Astrocyte of the spinal cord (primary cell): ENCODE data around the gene LRP5.
"Not testable (repeated sequence)": the region's sequence is repeated elsewhere in the genome, so short reads cannot be mapped to it uniquely, and the experiment has no call there.

Experiments used
- DNase-seq: peaks from one replicate; pipeline ENCODE4 v3.0.0; 2011; ENCODE audit warnings: low read depth, low spot score
- H3K4me3 ChIP-seq: 2 replicates; pipeline ENCODE4 v1.5.1; 2011; ENCODE audit warnings: low read depth, mild to moderate bottlenecking, low read length, moderate library complexity
- in situ Hi-C: cut with HindIII; loops from 2 replicates; pipeline ENCODE4 v1.10.0; 2017; ENCODE audit warnings: low sequenced_read_pairs
- TF ChIP-seq, protein P1 (sequence below): IDR thresholded peaks from 2 replicates; pipeline ENCODE4 v1.5.1; 2012; ENCODE audit warnings: low read depth, mild to moderate bottlenecking, low read length, inconsistent platforms

The LRP5 gene

DNA sequence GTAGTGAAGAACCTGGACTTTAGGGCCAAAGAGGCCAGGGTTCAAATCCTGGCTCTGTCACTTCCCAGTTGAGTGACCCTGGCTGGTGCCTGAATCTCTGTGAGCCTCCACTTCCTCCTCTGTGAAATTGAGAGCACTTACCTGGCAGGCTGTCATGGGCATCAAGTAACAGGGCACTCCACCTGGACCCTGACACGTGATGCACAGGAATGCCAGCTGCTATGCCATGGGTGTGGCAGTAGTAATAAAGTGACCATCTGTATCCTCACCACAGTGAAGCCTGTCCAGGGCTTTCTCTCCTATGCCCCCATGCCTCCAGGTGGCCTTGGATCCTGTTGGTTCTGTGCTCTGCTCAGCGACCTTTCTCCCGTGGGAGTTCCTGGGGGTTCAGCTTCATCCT, 118.4 kb downstream of the LRP5 start:
- no peak for DNase-seq
- H3K4me3 ChIP-seq, result no peak overlapping the region
- TF ChIP-seq, protein P1, sequence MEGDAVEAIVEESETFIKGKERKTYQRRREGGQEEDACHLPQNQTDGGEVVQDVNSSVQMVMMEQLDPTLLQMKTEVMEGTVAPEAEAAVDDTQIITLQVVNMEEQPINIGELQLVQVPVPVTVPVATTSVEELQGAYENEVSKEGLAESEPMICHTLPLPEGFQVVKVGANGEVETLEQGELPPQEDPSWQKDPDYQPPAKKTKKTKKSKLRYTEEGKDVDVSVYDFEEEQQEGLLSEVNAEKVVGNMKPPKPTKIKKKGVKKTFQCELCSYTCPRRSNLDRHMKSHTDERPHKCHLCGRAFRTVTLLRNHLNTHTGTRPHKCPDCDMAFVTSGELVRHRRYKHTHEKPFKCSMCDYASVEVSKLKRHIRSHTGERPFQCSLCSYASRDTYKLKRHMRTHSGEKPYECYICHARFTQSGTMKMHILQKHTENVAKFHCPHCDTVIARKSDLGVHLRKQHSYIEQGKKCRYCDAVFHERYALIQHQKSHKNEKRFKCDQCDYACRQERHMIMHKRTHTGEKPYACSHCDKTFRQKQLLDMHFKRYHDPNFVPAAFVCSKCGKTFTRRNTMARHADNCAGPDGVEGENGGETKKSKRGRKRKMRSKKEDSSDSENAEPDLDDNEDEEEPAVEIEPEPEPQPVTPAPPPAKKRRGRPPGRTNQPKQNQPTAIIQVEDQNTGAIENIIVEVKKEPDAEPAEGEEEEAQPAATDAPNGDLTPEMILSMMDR, result no peak
- in situ Hi-C loops, result no loop called here

DNA sequence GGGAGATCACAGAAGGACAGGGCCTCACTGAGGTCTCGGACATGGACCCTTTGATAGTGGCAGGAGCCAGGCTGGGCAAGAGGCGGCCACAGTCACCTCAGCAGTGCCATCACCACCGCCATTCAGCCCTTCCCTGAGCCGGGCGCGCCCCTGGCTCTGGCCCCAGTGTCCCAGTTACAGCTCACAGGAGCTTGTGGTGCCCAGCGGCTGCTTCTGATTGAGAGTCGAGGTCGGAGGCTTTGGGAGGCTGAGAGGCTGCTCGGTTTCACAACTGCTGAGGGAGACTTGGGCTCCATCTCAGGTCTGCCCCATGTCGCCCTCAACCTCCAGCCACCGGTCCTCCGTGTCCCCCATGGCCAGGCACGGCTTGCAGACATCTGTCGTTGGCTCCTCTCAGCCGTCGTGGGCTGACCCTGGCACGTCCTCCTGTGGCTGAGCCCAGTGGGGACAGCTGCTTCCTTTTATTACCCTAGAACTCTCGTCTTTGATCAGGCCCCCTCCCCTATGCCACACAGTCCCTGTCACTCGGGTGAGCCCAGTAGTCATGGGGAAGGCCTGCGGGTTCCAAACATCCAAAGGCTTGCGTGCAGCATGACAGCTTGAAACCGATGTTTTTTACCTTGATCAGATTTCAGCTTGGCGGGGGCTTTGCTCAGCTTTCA, 119.7 kb downstream of the LRP5 start:
- DNase-seq, result no peak
- TF ChIP-seq, protein P1, result no peak
- H3K4me3 ChIP-seq, result no peak overlapping the region
- in situ Hi-C loops, result no loop called here

DNA sequence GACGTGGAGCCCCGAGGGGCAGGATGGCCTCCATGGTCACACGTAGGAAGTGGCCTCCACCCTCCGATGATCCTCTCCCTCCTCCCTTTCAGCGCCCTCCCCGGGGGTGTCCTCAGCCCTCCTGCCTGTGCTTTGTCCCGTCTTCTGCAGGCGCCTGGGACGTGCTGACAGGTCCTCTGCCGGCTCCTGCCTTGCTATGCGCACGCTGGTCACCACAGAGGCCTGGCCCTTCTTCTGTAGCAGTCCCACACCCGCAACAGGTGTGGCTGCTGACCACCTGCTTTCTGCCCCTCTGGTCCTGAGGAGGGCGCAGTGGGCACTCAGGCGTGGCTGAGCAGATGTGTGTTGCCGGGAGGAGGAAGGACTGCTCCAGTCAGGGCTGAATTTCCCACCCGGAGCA, 120.5 kb downstream of the LRP5 start:
- H3K4me3 ChIP-seq, result no peak overlapping the region
- in situ Hi-C loops, result no loop called here
- DNase-seq, result no peak
- TF ChIP-seq, protein P1, result no peak

- TF ChIP-seq, protein P1, result no peak
- in situ Hi-C loops, result no loop called here
- no peak overlapping the region for H3K4me3 ChIP-seq
These were observed 121.2 kb downstream of the LRP5 start for GRCh38 chr11:68433541-68433940.

GRCh38 chr11:68434159-68434558, 121.8 kb downstream of the LRP5 start:
- in situ Hi-C loops, H3K4me3 ChIP-seq, DNase-seq: not testable (repeated sequence)

More at GRCh38 chr11:68433541-68433940, 121.2 kb downstream of the LRP5 start:
- DNase-seq, result no peak

- H3K4me3 ChIP-seq, result no peak overlapping the region
- TF ChIP-seq, protein P1, result no peak
- in situ Hi-C loops, result no loop called here
- no peak for DNase-seq
These were observed 123.9 kb downstream of the LRP5 start for GRCh38 chr11:68436162-68436888.
